Astrocyte of the spinal cord (primary cell): Measurements from ENCODE around the gene MAGEA9B.
"Not testable (repeated sequence)": the region's sequence is repeated elsewhere in the genome, so short reads cannot be mapped to it uniquely, and the experiment has no call there.

Source experiments
- DNase-seq: peaks from one replicate; pipeline ENCODE4 v3.0.0; 2011; ENCODE audit warnings: low read depth, low spot score
- H3K4me3 ChIP-seq: 2 replicates; pipeline ENCODE4 v1.5.1; 2011; ENCODE audit warnings: low read depth, mild to moderate bottlenecking, low read length, moderate library complexity
- CTCF ChIP-seq: IDR thresholded peaks from 2 replicates; pipeline ENCODE4 v1.5.1; 2012; ENCODE audit warnings: low read depth, mild to moderate bottlenecking, low read length, inconsistent platforms
- in situ Hi-C: cut with HindIII; loops from 2 replicates; pipeline ENCODE4 v1.10.0; 2017; ENCODE audit warnings: low sequenced_read_pairs

Gene MAGEA9B

DNA sequence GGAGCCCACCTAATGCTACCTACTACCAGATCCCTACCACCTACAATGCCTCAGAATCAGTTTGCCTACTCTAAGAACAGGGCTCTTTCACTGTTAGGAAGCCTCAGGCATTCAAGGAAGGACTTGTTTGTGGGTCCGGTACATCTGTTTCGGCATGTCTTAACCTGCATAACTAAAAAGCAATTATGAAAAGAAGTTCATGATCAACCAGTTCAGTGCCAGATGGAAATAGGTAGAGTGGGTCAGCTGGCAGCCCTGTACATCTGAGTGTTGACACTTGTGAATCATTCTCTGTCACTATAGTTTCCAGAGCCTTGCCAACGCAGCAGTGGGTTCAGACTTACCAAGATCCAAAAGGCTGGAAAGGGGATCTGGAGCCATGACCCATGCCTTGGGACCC is 41.0 kb upstream of the MAGEA9B start:
- TF ChIP-seq CTCF: no peak
- in situ Hi-C loops: no loop called here
- no peak for DNase-seq
- no peak overlapping the region for H3K4me3 ChIP-seq

DNA sequence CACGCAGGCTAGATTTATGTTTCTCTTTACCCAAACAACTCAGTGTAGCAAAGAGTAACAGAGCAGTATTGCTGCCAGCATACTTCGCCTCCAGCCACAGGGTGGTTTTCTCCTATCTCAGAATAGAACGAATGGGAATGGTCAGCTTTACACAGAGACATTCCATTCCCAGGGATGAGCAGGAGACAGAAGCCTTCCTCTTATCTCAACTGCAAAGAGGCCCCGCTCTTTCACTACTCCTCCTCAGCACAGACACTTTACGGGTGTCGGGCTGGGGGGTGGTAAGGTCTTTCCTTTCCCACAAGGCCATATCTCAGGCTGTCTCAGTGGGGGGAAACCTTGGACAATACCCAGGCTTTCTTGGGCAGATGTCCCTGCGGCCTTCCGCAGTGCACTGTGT is 39.6 kb upstream of the MAGEA9B start:
- in situ Hi-C loops, H3K4me3 ChIP-seq, DNase-seq: not testable (repeated sequence)

DNA sequence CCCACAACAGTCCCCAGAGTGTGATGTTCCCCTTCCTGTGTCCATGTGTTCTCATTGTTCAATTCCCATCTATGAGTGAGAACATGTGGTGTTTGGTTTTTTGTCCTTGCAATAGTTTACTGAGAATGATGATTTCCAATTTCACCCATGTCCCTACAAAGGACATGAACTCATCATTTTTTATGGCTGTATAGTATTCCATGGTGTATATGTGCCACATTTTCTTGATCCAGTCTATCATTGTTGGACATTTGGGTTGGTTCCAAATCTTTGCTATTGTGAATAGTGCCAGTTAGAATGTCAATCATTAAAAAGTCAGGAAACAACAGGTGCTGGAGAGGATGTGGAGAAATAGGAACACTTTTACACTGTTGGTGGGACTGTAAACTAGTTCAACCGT is 32.4 kb upstream of the MAGEA9B start:
- DNase-seq, H3K4me3 ChIP-seq, in situ Hi-C loops: not testable (repeated sequence)

DNA sequence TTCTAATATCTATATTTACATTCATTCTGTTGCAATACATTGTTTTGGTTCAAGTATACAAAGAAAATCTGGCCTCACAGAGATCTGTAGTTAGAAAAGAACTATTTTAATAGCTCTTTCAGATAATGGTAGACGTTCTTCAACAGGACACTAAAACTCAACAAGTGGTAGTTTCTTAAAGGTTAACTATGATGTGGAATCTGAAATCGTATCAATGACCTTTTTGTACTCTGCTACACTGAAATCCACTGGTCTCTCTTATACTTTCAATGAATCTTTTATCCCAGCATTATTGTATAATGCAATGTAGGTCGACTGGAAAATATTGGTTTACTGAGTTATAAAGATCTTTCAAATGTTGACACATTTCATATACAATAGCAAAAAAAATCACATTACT is 31.6 kb upstream of the MAGEA9B start:
- TF ChIP-seq CTCF: no peak
- DNase-seq: no peak
- in situ Hi-C loops: no loop called here
- H3K4me3 ChIP-seq: no peak overlapping the region

DNA sequence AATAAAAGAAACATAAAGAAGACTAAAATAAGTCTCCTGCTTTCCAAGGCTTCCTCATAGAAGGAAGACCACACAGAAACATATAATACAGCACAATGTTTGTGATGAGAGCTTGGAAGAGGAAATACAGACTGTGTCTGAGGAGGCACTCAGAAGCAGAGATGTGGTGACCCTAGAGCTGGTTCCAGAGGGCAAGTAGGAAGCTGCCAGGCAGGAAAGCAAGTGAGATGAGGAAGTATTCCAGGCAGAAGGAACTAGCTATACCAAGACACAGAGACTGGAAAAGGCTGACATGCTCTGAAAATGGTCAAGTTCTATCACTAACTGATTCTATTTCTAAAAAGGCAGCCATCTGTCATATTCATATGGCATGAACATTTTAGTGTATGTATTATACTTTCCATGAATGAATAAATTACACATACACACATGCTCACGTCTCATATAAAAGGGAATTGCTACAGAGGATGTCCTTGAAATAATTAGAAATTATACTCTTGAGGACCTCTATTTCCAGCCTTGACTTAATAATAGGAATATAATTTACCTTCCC is 24.4 kb upstream of the MAGEA9B start:
- no peak for TF ChIP-seq CTCF
- no peak overlapping the region for H3K4me3 ChIP-seq
- no peak for DNase-seq
- in situ Hi-C loops: no loop called here

GRCh38 chrX:149610511-149610910 is 23.3 kb upstream of the MAGEA9B start:
- DNase-seq: no peak
- no peak overlapping the region for H3K4me3 ChIP-seq
- in situ Hi-C loops: no loop called here
- no peak for TF ChIP-seq CTCF

DNA sequence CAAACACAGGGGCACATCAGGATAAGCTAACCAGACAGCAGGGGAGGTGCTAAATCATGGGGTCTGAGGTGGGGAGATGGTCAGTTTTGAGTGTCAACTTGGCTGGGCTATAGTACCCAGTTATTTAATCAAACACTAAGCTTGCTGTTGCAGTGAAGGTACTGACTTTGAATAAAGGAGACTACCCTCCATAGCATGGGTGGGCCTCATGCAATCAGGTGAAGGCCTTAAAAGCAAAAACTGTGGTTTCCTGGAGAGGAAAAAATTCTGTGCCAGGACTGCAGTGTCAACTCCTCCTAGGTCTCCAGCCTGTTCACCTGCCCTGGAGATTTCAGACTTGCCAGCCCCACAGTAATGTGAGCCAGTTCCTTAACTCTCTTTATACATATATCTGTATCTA is 20.4 kb upstream of the MAGEA9B start:
- DNase-seq: no peak
- in situ Hi-C loops: no loop called here
- TF ChIP-seq CTCF: no peak
- no peak overlapping the region for H3K4me3 ChIP-seq

DNA sequence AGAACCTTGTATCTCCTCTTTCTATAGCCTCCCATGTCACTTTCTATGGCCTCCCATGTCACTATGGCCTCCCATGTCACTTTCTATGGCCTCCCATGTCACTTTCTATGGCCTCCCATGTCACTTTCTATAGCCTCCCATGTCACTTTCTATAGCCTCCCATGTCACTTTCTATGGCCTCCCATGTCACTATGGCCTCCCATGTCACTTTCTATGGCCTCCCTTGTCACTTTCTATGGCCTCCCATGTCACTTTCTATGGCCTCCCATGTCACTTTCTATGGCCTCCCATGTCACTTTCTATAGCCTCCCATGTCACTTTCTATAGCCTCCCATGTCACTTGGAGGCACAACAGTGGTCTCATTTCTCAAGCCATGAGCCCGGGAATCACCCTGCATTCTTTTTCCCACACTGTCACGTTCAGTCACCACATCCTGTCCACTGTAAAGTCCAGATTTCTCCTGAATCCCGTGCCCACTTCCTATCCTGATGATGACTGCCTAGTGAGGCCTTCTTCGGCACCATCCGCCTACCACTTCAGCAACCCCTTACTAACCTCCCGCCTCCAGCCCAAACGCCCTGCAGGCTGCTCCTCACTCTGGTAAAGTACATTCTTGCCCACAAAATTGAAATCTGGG is 18.1 kb upstream of the MAGEA9B start:
- in situ Hi-C loops, H3K4me3 ChIP-seq, DNase-seq: not testable (repeated sequence)

GRCh38 chrX:149598603-149599002 is 11.3 kb upstream of the MAGEA9B start:
- DNase-seq, in situ Hi-C loops, H3K4me3 ChIP-seq: not testable (repeated sequence)

DNA sequence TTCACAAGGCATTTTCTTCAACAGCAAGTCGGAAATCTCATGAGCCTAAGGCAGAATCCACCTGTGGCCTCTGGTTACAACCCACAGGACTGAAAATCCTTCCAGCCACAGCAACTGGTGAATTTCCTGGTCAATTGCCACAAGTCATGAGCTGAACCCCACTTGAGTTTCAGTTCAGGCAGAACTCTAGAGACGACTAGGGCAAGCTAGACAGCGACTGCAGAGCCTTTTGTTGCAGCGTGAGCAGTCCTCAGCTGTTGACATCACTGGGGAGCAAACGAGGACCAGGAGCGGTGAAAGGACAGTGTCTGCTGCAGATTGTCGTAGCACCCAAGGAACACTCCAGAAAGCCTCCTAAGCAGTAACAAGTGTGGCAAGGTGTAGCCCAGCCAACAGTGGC is 8.7 kb upstream of the MAGEA9B start:
- DNase-seq, H3K4me3 ChIP-seq, in situ Hi-C loops: not testable (repeated sequence)

GRCh38 chrX:149595214-149595613 is 8.0 kb upstream of the MAGEA9B start, which contains the start of gene HSFX2:
HSFX2 (minus strand) TSS chrX:149595314; CDS start chrX:149594700, 614 bp downstream.
- H3K4me3 ChIP-seq, DNase-seq, in situ Hi-C loops: not testable (repeated sequence)

GRCh38 chrX:149590993-149591392 is 3.7 kb upstream of the MAGEA9B start:
- DNase-seq, in situ Hi-C loops, H3K4me3 ChIP-seq: not testable (repeated sequence)
